Parathyroid adenoma (tissue), 2 donors: Measurements from ENCODE around the gene DTX3L.

Experiments used
- H2AFZ ChIP-seq: fragments of 300-600 bp; sonication (generic); one replicate; pipeline ENCODE4 v1.7.0; 2017; ENCODE audit warnings: antibody characterized with exemption, mild to moderate bottlenecking
- H3K27ac ChIP-seq: fragments of 300-600 bp; sonication (generic); one replicate; pipeline ENCODE4 v1.7.0; 2017
- H3K27me3 ChIP-seq: fragments of 300-600 bp; sonication (generic); one replicate; pipeline ENCODE4 v1.7.0; 2017; ENCODE audit warnings: low read length; ENCODE audit not compliant: control insufficient read depth, insufficient read depth
- H3K36me3 ChIP-seq: fragments of 300-600 bp; sonication (generic); one replicate; pipeline ENCODE4 v1.7.0; 2017; ENCODE audit warnings: low read length; ENCODE audit not compliant: control insufficient read depth, insufficient read depth
- H3K4me1 ChIP-seq: fragments of 300-600 bp; sonication (generic); one replicate; pipeline ENCODE4 v1.7.0; 2017; ENCODE audit warnings: control low read depth
- H3K4me2 ChIP-seq: fragments of 300-600 bp; sonication (generic); one replicate; pipeline ENCODE4 v1.7.0; 2017; ENCODE audit warnings: low read length
- H3K4me3 ChIP-seq: fragments of 300-600 bp; sonication (generic); one replicate; pipeline ENCODE4 v1.7.0; 2017; ENCODE audit warnings: low read depth, low read length
- H3K79me2 ChIP-seq: fragments of 300-600 bp; sonication (generic); one replicate; pipeline ENCODE4 v1.7.0; 2017; ENCODE audit warnings: control low read depth
- H3K9ac ChIP-seq: fragments of 300-600 bp; sonication (generic); one replicate; pipeline ENCODE4 v1.7.0; 2017; ENCODE audit warnings: mild to moderate bottlenecking
- H3K9me3 ChIP-seq: fragments of 300-600 bp; sonication (generic); one replicate; pipeline ENCODE4 v1.7.0; 2017; ENCODE audit warnings: low read length; ENCODE audit not compliant: control insufficient read depth
- CTCF ChIP-seq: fragments of 300-600 bp; sonication (generic); IDR thresholded peaks from one replicate; pipeline ENCODE4 v1.7.0; 2017; ENCODE audit warnings: antibody characterized with exemption, mild to moderate bottlenecking
- donor health status: primary hyperparathyroidism.

DTX3L gene

DNA sequence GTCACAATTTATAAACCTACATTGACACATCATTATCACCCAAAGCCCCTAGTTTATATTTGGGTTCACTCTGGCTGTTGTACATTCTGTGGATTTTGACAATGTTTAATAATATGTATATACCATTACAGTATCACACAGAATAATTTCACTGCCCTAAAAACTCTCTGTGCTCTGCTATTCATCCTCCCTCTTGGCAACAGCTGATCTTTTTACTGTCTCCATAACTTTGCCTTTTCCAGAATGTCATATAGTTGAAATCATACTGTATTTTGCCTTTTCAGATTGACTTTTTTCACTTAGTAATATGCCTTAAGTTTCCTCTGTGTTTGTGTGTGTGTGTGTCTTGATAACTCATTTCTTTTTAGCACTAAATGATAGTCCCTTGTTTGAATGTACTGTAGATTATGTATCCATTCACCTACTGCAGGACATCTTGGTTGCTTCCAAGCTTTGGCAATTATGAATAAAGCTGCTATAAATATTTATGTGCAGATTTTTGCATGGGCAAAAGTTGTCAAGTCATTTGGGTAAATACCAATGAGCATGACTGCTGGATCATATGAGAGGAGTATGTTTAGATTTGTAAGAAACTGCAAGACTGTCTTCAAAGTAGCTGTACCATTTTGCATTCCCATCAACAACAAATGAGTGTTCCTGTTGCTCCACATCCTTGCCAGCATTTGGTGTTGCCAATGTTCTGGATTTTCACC lies 22.8 kb downstream of the DTX3L start:
- H3K9ac ChIP-seq = no peak overlapping the region
- no peak overlapping the region for H3K27ac ChIP-seq
- no peaks in the 10 kb centered on the region for H3K79me2 ChIP-seq
- peaks cover 2% of the 10 kb centered on the region for H3K36me3 ChIP-seq
- H3K4me3 ChIP-seq = no peak overlapping the region
- TF ChIP-seq CTCF = no peak
- no peak overlapping the region for H2AFZ ChIP-seq
- no peaks in the 10 kb centered on the region for H3K4me1 ChIP-seq
- no peaks in the 10 kb centered on the region for H3K27me3 ChIP-seq
- no peaks in the 10 kb centered on the region for H3K9me3 ChIP-seq
- H3K4me2 ChIP-seq = no peak overlapping the region

DNA sequence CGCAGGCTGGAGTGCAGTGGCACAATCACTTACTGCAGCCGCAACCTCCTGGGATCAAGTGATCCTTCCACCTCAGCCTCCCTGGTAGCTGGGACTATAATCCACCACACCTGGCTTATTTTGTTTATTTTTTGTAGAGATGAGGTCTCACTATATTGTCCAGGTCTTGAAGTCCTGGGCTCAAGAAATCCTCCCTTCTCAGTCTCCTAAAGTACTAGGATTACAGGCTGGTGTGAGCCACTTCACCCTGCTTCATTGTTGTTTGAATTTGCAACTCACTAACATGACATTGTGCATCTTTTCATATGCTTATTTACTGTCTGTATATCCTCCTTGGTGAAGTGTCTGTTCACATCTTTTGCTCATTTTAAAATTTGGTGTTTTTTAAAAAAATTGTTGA lies 23.4 kb downstream of the DTX3L start:
- Histone ChIP-seq H3K79me2 (no peaks in the 10 kb centered on the region), H3K9ac (no peak overlapping the region), H3K4me2 (no peak overlapping the region), H3K9me3 (no peaks in the 10 kb centered on the region), H3K27me3 (no peaks in the 10 kb centered on the region), H3K4me1 (no peaks in the 10 kb centered on the region), H3K4me3 (no peak overlapping the region), H3K36me3 (no peaks in the 10 kb centered on the region), H2AFZ (no peak overlapping the region), H3K27ac (no peak overlapping the region)
- TF ChIP-seq CTCF = no peak

GRCh38 chr3:122589297-122589696 lies 25.2 kb downstream of the DTX3L start:
- no peak overlapping the region for H2AFZ ChIP-seq
- H3K4me2 ChIP-seq = no peak overlapping the region
- H3K4me3 ChIP-seq = no peak overlapping the region
- TF ChIP-seq CTCF = no peak
- no peaks in the 10 kb centered on the region for H3K36me3 ChIP-seq
- no peaks in the 10 kb centered on the region for H3K9me3 ChIP-seq
- no peak overlapping the region for H3K9ac ChIP-seq
- H3K27me3 ChIP-seq = no peaks in the 10 kb centered on the region
- no peaks in the 10 kb centered on the region for H3K4me1 ChIP-seq
- no peak overlapping the region for H3K27ac ChIP-seq
- H3K79me2 ChIP-seq = no peaks in the 10 kb centered on the region

DNA sequence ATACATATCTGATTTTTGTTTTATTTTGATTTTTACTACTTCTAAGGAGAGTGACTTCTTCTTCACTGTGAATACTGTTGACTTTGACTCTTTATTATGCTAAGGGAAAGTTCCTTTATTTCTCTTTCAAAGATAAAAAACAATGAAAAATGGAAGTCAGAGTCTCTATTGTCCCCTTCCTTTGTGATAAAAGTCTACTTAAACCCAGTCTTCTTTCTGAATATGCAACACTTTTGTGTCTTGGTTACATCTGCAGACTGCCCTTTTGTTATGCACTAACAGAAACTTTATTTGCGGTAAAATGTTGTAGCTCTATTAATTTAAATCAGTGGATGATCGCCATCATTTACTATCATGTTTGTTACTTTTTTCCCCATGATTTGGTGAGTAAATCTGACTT lies 26.5 kb downstream of the DTX3L start:
- no peak overlapping the region for H3K4me2 ChIP-seq
- TF ChIP-seq CTCF = no peak
- H3K79me2 ChIP-seq = no peaks in the 10 kb centered on the region
- H3K4me3 ChIP-seq = no peak overlapping the region
- H3K9ac ChIP-seq = no peak overlapping the region
- H3K4me1 ChIP-seq = no peaks in the 10 kb centered on the region
- no peaks in the 10 kb centered on the region for H3K36me3 ChIP-seq
- H3K27me3 ChIP-seq = no peaks in the 10 kb centered on the region
- no peak overlapping the region for H3K27ac ChIP-seq
- no peak overlapping the region for H2AFZ ChIP-seq
- no peaks in the 10 kb centered on the region for H3K9me3 ChIP-seq

GRCh38 chr3:122594025-122594424 lies 29.9 kb downstream of the DTX3L start:
- no peak for TF ChIP-seq CTCF
- no peaks in the 10 kb centered on the region for H3K9me3 ChIP-seq
- H3K4me1 ChIP-seq = no peaks in the 10 kb centered on the region
- no peaks in the 10 kb centered on the region for H3K79me2 ChIP-seq
- no peak overlapping the region for H3K4me3 ChIP-seq
- no peak overlapping the region for H2AFZ ChIP-seq
- H3K36me3 ChIP-seq = no peaks in the 10 kb centered on the region
- H3K4me2 ChIP-seq = no peak overlapping the region
- no peak overlapping the region for H3K27ac ChIP-seq
- H3K27me3 ChIP-seq = no peaks in the 10 kb centered on the region
- H3K9ac ChIP-seq = no peak overlapping the region
